A549 (cell line): ENCODE measurements around the gene SND1.

Experiments used
- BHLHE40 ChIP-seq: IDR thresholded peaks from 2 replicates; pipeline ENCODE4 v1.6.1; 2012; ENCODE audit warnings: low read depth, low read length, inconsistent platforms
- PHF8 ChIP-seq: fragments of 200-600 bp; sonication (generic); IDR thresholded peaks from 2 replicates; pipeline ENCODE4 v1.6.1; 2016; ENCODE audit warnings: low read depth, mild to moderate bottlenecking, antibody characterized with exemption, moderate library complexity, borderline replicate concordance
- RFX5 ChIP-seq: fragments of 450-650 bp; IDR thresholded peaks from 2 replicates; pipeline ENCODE4 v1.7.1; 2014; ENCODE audit warnings: antibody characterized with exemption, mild to moderate bottlenecking, moderate library complexity
- TF ChIP-seq, protein P1 (sequence below): fragments of >200 bp; sonication (Bioruptor Twin); formaldehyde crosslinking; IDR thresholded peaks from 3 replicates; pipeline ENCODE4 v1.5.1; 2016
- TF ChIP-seq, protein P2 (sequence below): fragments of 450-650 bp; IDR thresholded peaks from 2 replicates; pipeline ENCODE4 v1.6.1; 2014; ENCODE audit warnings: antibody characterized with exemption
- TF ChIP-seq, protein P3 (sequence below): fragments of 200-600 bp; sonication (generic); IDR thresholded peaks from 2 replicates; pipeline ENCODE4 v1.6.1; 2016; ENCODE audit warnings: antibody characterized with exemption, mild to moderate bottlenecking, moderate library complexity

DNA sequence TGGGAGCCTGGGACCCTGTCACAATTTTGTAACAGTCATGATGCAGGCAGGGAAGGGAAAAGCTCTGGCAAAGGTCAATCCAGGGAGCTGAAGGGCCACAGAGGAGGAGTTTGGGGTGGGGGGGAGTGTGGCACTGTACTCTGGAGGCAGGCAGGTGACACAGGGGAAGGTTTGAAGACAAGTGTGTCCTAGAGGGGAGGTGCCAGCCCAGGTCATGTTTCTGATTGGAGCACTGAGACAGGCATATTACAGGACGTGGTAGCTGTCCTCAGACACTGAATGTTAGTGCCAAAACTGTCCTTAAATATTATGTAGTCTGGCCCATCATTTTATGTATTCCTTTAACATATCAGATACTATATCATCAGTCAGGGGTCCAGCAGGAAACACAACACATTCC lies 454.8 kb downstream of the SND1 start:
- TF ChIP-seq, protein P1, sequence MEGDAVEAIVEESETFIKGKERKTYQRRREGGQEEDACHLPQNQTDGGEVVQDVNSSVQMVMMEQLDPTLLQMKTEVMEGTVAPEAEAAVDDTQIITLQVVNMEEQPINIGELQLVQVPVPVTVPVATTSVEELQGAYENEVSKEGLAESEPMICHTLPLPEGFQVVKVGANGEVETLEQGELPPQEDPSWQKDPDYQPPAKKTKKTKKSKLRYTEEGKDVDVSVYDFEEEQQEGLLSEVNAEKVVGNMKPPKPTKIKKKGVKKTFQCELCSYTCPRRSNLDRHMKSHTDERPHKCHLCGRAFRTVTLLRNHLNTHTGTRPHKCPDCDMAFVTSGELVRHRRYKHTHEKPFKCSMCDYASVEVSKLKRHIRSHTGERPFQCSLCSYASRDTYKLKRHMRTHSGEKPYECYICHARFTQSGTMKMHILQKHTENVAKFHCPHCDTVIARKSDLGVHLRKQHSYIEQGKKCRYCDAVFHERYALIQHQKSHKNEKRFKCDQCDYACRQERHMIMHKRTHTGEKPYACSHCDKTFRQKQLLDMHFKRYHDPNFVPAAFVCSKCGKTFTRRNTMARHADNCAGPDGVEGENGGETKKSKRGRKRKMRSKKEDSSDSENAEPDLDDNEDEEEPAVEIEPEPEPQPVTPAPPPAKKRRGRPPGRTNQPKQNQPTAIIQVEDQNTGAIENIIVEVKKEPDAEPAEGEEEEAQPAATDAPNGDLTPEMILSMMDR = no peak
- TF ChIP-seq RFX5 (no peak), PHF8 (no peak), BHLHE40 (no peak)
- TF ChIP-seq, protein P2, sequence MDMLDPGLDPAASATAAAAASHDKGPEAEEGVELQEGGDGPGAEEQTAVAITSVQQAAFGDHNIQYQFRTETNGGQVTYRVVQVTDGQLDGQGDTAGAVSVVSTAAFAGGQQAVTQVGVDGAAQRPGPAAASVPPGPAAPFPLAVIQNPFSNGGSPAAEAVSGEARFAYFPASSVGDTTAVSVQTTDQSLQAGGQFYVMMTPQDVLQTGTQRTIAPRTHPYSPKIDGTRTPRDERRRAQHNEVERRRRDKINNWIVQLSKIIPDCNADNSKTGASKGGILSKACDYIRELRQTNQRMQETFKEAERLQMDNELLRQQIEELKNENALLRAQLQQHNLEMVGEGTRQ = no peak
- TF ChIP-seq, protein P3, sequence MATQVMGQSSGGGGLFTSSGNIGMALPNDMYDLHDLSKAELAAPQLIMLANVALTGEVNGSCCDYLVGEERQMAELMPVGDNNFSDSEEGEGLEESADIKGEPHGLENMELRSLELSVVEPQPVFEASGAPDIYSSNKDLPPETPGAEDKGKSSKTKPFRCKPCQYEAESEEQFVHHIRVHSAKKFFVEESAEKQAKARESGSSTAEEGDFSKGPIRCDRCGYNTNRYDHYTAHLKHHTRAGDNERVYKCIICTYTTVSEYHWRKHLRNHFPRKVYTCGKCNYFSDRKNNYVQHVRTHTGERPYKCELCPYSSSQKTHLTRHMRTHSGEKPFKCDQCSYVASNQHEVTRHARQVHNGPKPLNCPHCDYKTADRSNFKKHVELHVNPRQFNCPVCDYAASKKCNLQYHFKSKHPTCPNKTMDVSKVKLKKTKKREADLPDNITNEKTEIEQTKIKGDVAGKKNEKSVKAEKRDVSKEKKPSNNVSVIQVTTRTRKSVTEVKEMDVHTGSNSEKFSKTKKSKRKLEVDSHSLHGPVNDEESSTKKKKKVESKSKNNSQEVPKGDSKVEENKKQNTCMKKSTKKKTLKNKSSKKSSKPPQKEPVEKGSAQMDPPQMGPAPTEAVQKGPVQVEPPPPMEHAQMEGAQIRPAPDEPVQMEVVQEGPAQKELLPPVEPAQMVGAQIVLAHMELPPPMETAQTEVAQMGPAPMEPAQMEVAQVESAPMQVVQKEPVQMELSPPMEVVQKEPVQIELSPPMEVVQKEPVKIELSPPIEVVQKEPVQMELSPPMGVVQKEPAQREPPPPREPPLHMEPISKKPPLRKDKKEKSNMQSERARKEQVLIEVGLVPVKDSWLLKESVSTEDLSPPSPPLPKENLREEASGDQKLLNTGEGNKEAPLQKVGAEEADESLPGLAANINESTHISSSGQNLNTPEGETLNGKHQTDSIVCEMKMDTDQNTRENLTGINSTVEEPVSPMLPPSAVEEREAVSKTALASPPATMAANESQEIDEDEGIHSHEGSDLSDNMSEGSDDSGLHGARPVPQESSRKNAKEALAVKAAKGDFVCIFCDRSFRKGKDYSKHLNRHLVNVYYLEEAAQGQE = no peak
